ENCODE results near the gene NINJ2.
"Not testable (repeated sequence)": the region's sequence is repeated elsewhere in the genome, so short reads cannot be mapped to it uniquely, and the experiment has no call there.

The NINJ2 gene

DNA sequence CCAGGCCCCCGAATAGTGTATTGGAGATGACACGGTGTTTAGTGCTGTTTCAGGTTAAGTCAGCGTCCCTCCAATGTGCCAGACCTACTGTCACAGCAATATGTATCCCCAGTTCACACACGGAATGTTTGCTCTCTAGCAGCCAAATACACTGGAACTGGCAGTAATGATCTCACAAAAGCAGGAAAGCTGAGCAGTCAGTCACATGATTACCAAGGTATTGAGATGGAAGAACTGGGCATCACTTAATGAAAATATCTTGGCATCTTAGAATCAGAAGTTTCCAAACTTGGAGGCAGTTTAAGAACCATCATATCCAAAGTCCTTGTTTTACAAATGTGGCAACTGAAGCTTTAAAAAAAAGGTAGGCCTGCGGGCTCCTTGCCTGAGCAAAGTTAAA lies 23.3 kb downstream of the NINJ2 start:
- DNase-seq: no peak

GRCh38 chr12:639566-639965 lies 23.7 kb downstream of the NINJ2 start:
- DNase-seq: no peak

DNA sequence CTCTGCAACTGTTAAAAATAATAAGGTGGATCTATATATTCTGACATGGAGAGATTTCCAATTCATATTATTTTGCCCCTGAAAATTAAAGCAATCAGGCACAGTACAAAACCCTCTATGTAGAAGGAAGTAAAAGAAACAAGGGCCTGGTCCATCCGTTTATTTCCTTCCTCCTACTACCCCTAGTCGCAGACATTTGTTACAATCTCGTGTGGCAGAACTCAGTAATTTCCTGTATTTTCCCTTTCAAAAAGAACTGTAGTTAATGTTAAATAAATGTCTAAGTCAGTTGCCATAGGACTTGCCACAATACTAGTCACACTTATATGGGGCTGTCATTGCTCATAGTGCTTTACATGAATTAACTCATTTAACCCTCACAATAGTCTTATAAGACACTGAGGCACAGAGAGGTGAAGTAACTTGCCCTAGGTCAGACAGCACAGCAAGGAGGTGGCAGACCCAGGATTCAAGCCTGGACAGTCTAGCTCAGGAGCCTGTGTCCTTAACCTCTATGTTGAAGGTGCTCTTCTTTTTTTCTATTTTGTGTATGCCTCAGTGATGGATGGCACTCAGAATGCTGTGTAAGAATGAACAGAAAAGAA lies 24.2 kb downstream of the NINJ2 start:
- no peak for DNase-seq

GRCh38 chr12:636632-637031 lies 26.6 kb downstream of the NINJ2 start:
- DNase-seq: no peak

GRCh38 chr12:633731-634130 lies 29.5 kb downstream of the NINJ2 start:
- DNase-seq: no peak

GRCh38 chr12:632102-632696 lies 31.0 kb downstream of the NINJ2 start:
- no peak for DNase-seq

DNA sequence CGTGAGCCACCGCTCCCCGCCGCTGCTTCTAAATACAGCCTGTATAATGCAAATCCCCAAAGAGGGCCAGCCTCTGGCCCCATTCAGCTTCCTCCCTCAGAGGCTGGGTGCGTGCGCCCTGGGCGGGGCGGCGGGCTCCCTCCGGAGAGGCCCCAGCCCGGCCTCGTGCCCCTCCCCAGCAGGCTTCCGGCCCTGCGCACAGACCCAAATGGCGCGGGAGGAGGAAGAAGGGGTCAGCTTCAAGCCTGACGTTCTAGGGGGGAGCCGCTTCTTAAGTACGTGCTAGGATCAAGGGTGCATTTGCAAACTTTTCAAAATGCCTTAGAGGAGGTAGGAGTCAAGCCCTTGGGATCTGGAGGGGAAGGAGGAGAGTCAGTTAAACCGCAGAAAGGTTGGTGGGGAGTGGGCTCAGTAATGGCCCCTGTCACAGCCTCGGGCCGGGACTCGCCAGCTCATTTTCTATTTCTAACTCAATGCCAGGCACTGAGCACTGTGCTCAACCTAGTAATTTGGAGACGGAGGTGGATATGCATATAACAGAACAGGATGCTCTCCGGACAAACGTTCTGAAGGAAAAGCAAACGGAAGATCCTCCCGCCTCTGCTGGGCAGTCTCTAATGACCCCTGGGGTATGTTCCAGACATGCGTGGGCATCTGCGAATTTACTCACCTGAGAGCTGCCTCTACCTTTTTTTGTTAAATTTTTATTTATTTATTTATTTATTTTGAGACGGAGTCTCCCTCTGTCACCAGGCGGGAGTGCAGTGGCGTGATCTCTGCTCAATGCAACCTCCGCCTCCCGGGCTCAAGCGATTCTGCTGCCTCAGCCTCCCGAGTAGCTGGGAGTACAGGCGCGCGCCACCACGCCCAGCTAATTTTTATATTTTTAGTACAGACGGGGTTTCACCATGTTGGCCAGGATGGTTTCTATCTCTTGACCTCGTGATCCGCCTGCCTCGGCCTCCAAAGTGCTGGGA lies 32.3 kb downstream of the NINJ2 start:
- DNase-seq: peak; percentile 68

DNA sequence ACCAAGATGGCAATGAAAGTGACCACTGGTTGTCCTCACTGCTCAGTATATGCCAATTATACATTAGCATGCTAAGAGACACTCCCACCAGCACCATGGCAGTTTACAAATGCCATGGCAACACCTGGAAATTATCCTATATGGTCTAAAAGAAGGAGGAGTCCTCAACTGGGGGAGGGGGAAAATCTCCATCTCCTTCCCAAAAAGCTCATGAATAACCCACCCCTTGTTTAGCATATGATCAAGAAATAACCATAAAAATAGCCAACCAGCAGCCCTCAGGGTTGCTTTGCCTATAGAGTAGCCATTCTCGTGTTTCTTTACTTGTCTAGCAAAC lies 34.5 kb downstream of the NINJ2 start:
- not testable (repeated sequence) for DNase-seq

DNA sequence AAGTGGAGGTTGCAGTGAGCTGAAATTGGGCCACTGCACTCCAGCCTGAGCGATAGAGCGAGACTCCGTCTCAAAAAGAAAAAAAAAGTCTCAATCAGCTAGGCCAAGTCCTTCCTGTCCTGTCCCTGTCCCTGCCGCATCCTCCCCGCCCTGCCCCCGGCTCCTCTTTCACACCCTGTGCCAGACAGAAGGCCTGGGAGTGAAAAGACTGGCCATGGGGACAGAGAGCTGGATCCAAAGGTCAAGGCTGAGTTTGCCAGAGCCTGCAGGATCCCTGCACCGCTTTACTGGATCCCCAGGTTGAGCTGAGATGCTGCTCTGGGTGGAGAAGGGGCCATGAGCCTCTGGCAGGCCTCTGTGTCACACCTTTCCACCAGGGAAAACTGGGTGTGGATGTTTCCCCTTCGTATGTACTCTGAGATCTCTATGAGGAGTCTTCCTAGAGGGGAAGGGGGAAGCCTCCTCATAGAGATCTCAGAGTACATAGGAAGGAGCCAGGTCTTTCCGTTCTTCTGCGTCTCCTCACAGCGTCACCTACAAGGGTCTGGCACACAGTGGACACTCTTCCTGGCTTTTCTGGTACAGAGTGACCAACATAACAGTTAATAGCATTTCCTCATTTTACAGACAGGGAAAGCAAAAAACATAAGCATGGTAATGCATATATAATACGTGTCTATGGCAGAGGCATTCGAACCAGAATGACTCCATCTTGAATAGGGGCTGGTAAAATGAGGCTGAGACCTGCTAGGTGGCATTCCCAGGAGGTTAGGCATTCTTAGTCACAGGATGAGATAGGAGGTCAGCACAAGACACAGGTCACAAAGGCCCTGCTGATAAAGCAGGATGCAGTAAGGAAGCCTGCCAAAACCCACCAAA lies 35.1 kb downstream of the NINJ2 start:
- DNase-seq: no peak

GRCh38 chr12:627285-627684 lies 36.0 kb downstream of the NINJ2 start:
- no peak for DNase-seq

- DNase-seq: no peak
Observed at GRCh38 chr12:625998-626397, 37.2 kb downstream of the NINJ2 start.

- no peak for DNase-seq
Observed at GRCh38 chr12:623865-624372, 39.3 kb downstream of the NINJ2 start.

DNA sequence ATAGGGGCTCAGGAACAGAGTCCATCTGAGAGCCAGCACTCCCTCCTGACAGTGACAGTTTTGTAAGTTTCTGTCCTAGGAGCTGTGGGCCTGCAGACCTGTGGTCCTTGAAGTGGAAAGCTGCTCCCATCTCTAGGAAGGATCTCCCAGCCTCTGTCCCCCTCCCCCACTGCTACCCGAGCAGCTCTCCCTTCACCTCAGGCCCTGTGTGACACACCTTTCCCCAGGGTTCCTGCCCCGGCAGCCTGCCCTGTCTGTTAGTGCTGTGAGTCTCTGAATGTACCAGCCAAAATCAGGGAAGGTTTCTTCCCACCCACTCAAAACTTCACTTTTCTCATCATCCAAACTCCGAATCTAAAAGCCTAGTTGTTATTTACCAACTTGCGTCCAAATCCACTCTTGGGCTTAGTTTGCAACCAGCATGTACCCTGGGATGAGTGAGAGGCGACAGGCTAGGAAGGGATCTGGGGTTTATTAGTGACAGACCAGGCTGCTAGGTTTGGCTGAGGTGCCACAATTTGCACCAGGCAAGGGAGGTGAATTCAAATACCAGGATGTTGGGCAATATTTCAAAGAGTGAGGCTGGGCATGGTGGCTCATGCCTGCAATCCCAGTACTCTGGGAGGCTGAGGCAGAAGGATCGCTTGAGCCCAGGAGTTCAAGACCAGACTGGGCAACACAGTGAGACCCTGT lies 39.9 kb downstream of the NINJ2 start:
- no peak for DNase-seq

DNA sequence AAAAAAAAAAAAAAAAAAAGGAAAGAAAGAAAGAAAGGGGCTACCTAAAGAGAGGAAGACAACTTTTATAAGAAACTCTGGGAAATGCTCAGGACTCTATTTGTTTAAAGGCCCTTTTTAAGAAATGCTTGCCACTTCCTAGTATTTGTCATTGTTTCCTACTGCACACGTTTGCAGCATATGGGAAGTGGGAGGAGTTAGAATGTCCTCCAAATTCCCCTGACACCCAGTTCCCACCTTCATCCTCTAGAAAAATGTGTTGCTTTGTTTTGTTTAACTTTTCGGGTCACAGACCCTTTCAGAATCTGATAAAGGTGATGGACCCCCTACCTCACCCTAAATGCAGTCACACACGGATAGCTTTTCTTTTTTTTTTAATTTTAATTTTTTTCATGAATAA lies 40.8 kb downstream of the NINJ2 start:
- DNase-seq: no peak

GRCh38 chr12:619346-619745 lies 43.9 kb downstream of the NINJ2 start:
- DNase-seq: no peak

GRCh38 chr12:618605-619004 lies 44.6 kb downstream of the NINJ2 start:
- no peak for DNase-seq

- no peak for DNase-seq
Observed at GRCh38 chr12:617304-617915, 45.8 kb downstream of the NINJ2 start.

GRCh38 chr12:615620-616019 lies 47.6 kb downstream of the NINJ2 start:
- DNase-seq: no peak

- DNase-seq: no peak
Observed at GRCh38 chr12:614411-614970, 48.8 kb downstream of the NINJ2 start.

GRCh38 chr12:613996-614395 lies 49.2 kb downstream of the NINJ2 start:
- DNase-seq: no peak

DNA sequence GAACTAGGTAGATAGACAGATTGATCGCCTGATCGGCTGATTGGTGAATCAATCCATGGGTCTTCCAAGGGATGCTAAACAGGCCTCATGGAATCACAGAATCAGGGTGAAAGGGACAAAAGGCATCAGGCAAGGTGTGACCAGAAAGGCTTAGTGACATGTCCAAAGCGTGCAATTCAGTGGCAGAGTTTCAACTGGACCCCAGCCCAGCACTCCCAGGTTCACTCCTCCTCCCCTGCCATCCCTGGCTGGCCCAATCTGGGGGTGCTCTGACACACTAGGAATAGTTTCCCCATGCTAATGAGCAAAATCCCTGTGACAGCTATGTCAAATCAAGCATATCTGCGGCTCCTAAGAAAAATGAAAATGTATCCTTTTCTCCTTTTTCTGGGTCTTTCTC lies 50.4 kb downstream of the NINJ2 start:
- DNase-seq: no peak
